DMS79 treated with DMSO at 0.1 percent for 48 hours (cell line): ENCODE measurements around the gene IFITM1.

Source experiments
- DNase-seq: peaks from one replicate; lab custom pipeline; 2025; lab: John Stamatoyannopoulos, UW

IFITM1 gene

GRCh38 chr11:282630-283360, 31.0 kb upstream of the IFITM1 start:
- no peak for DNase-seq

GRCh38 chr11:283405-284104, 30.3 kb upstream of the IFITM1 start:
- DNase-seq, result no peak

GRCh38 chr11:284105-285020, 29.5 kb upstream of the IFITM1 start:
- DNase-seq, result no peak

DNA sequence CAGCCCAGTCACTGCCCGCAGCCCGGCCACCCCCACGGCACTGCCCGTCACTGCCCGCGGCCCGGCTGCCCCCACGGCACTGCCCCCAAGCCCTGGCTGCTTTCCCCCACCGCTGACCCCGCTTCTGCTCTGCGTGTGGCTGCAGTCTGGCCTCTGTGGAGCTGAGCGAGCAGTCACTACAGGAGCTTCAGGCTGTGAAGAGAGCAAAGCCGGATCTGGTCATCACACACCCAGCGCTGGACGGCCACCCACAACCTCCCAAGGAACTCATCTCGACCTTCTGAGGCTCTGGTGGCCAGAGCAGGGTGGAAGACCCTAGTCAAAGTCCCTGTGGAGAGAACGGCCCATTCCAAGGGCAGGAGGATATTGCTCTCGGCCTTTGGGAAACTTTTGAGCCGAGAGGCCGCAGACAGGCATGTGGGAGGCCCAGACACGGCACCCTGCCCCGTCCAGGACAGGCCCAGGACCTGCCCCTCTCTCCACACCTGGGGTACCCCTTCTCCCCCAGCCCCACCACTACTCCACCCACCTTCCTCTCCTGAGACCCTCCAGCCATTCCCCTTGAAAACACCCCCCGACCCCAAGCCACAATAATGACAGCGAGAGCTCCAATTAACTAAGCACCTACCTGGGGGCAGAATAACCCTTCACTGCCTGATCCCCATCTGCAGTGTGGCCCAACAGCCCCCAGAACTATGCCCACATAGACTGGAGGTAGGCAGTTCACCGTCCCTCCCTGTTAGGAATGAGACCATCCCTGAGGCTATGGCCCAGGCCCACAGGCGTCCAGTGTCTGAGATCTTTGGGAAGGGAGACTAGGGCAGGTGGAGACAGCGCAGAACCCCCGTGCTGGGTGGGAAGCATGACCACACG, 28.6 kb upstream of the IFITM1 start:
- DNase-seq, result no peak

DNA sequence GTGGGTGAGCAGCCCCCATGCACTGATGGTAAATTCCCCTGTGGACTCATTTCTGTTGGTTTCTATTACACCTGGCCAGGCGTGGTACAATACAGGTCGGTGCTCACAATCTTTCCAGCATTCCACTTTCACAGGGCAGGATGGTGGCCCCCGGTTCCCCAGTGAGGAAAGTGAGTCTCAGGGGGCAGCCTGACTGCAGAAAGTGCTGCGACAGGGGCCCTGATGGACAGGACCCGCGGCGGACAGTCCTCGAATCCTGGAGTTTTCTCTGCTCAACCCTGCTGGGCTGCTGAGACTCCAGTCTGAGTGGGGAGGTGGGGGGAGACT, 28.0 kb upstream of the IFITM1 start:
- DNase-seq, result no peak

DNA sequence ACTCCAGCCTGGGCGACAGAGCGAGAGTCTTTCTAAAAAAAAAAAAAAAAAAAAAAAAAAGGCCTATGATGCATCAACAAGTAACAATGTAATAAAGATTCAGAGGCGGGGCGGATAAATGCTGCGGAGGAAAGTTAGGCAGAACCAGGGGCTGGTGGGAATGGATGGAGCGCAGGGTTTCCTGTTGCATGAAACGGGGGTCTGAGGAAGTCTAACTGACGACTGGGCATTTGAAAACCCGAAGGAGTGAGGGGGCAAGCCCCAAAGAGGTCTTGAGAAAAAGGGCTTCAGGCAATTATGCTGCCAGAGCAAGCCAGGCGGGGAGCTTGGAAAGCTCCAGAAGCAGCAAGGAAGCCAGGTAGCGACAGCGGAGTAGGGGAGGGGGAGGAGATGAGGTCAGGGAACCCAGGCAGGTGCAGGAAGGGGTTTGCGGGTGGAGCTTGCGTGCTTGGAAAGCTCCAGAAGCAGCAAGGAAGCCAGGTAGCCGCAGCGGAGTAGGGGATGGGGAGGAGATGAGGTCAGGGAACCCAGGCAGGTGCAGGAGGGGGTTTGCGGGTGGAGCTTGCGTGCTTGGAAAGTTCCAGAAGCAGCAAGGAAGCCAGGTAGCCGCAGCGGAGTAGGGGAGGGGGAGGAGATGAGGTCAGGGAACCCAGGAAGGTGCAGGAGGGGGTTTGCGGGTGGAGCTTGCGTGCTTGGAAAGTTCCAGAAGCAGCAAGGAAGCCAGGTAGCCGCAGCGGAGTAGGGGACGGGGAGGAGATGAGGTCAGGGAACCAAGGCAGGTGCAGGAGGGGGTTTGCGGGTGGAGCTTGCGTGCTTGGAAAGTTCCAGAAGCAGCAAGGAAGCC, 26.6 kb upstream of the IFITM1 start:
- DNase-seq, result peak; percentile 56

- no peak for DNase-seq
Measured at GRCh38 chr11:287821-288477, 25.9 kb upstream of the IFITM1 start.

- DNase-seq, result no peak
Measured at GRCh38 chr11:288478-289397, 25.1 kb upstream of the IFITM1 start, which contains the start of gene PGGHG. Gene PGGHG (plus strand): TSS chr11:289126. CDS start chr11:289817, 691 bp downstream.

GRCh38 chr11:289398-289711, 24.5 kb upstream of the IFITM1 start:
- no peak for DNase-seq

DNA sequence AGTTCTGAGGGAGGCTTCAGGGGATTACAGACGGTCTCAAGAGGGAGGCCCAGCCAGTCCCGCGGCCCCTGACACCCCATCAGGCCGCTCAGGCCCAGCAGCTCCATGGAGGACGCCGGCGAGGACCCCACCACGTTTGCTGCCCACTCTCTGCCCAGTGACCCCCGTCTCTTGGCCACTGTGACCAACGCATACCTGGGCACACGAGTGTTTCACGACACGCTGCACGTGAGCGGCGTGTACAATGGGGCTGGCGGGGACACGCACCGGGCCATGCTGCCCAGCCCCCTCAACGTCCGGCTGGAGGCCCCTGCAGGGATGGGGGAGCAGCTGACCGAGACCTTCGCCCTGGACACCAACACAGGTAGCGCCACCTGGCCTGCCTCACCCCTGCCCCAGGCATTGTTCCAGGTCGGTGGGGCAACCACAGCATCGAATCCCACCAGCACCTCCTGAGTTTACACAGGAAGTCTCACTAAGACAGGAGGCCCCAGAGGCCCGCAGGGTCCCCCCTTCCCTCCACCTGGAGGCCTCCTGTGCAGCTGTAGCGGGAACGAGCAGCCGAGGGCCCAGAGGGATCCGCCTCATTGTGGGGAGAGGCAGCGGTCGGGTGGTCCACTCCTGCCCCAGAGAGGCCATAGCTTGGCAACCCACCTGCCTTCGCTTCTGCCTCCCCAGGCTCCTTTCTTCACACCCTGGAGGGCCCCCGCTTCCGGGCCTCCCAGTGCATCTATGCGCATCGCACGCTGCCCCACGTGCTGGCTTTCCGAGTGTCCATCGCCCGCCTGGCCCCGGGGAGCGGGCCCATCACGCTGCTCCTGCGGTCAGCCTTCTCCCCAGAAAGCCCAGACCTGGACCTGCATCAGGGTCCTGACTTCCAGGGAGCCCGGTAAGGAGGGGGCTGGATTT, 23.9 kb upstream of the IFITM1 start:
- DNase-seq, result no peak

GRCh38 chr11:290621-291231, 23.1 kb upstream of the IFITM1 start:
- no peak for DNase-seq

- no peak for DNase-seq
Measured at GRCh38 chr11:291281-292210, 22.3 kb upstream of the IFITM1 start.

- no peak for DNase-seq
Measured at GRCh38 chr11:292211-293121, 21.4 kb upstream of the IFITM1 start.

DNA sequence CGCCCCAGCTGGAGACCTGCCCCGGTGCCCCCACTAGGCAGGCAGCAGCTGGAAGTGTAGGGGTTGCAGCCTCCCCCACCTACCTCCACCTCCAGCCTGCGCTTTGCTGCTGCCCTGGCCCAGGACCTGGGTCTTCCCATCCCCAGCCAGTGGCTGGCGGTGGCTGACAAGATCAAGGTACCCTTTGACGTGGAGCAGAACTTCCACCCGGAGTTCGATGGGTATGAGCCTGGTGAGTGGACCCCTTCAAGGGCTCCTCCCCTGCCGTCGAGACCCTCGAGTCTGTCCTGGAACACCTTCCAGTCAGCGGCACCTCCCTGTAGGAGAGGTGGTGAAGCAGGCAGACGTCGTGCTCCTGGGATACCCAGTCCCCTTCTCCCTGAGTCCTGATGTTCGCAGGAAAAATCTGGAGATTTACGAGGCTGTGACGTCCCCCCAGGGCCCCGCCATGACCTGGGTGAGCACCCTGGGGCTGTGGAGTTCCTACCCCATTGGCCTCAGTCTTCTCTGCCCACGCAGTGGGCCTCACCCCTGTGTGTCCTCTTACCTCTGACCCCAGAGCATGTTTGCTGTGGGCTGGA, 20.5 kb upstream of the IFITM1 start:
- DNase-seq, result no peak
